Upper lobe of left lung (tissue), 6 donors: ENCODE results near the gene NUP62CL. TPM values are rescaled to one million over a fixed set of nuclear protein-coding genes. Genes with fewer than 3 reads are reported as not detected.
"Not testable (repeated sequence)": the region's sequence is repeated elsewhere in the genome, so short reads cannot be mapped to it uniquely, and the experiment has no call there.

ENCODE experiments used
- ATAC-seq, 2 donors: fragments of 200-7000 bp; cut with Tn5 transposase; one replicate each; pipeline ENCODE4 v1.9.1; 2022; ENCODE audit warnings: mild to moderate bottlenecking in 2 of 2, moderate library complexity in 2 of 2; ENCODE audit not compliant: low FRiP score in 2 of 2
- DNase-seq, 2 donors: peaks; one replicate each; pipeline ENCODE4 v3.0.0-alpha.2; 2019 to 2020
- H3K27ac ChIP-seq, 4 donors: fragments of 200-600 bp; sonication (generic); one replicate each; pipeline ENCODE4 v1.5.1; 2016 to 2019
- H3K27me3 ChIP-seq, 4 donors: fragments of 200-600 bp; sonication (generic); one replicate each; pipeline ENCODE4 v1.5.1; 2017 to 2019
- H3K36me3 ChIP-seq, 4 donors: fragments of 200-600 bp; sonication (generic); one replicate each; pipeline ENCODE4 v1.5.1; 2016 to 2019
- H3K4me1 ChIP-seq, 4 donors: fragments of 200-600 bp; sonication (generic); one replicate each; pipeline ENCODE4 v1.5.1; 2018 to 2019
- H3K4me3 ChIP-seq, 4 donors: fragments of 200-600 bp; sonication (generic); one replicate each; pipeline ENCODE4 v1.5.1; 2017 to 2019; ENCODE audit warnings: mild to moderate bottlenecking in 2 of 4, moderate library complexity in 1 of 4
- H3K9me3 ChIP-seq, 4 donors: fragments of 200-600 bp; sonication (generic); one replicate each; pipeline ENCODE4 v1.5.1; 2018 to 2019
- EP300 ChIP-seq, 4 donors: sonication (generic); formaldehyde crosslinking; IDR thresholded peaks; one replicate each; pipeline ENCODE4 v1.5.1; 2017; ENCODE audit warnings: antibody characterized with exemption in 4 of 4, control low read depth in 2 of 4
- POLR2A ChIP-seq, 4 donors: fragments of 450-650 bp; IDR thresholded peaks; one replicate each; pipeline ENCODE4 v1.5.1; 2016 to 2017; ENCODE audit warnings: antibody characterized with exemption in 4 of 4, mild to moderate bottlenecking in 2 of 4
- POLR2AphosphoS5 ChIP-seq, 2 donors: sonication (generic); formaldehyde crosslinking; IDR thresholded peaks; one replicate each; pipeline ENCODE4 v1.5.1; 2017; ENCODE audit warnings: antibody characterized with exemption in 2 of 2
- WGBS, 2 donors: methylation state at CpG; one replicate each; pipeline ENCODE4 v1.1.5; 2017 to 2018; 5-methylcytosine and 5-hydroxymethylcytosine counted together
- total RNA-seq, 6 donors: library from RNA; depleted of rRNA in 4 of 6; stranded (reverse); fragments of >200 nt in 4 of 6; gene quantifications; one replicate each; pipeline versions ENCODE4 v1.1.0 to v1.2.1, GENCODE V29; 2016 to 2021
- TF ChIP-seq, protein P1 (sequence below), 6 experiments: fragments of 450-650 bp in 4 of 6; fragments of 200-600 bp in 2 of 6; sonication (generic) in 2 of 6; IDR thresholded peaks; one replicate each; pipeline ENCODE4 v1.5.1; 2016 to 2019; ENCODE audit warnings: antibody characterized with exemption in 6 of 6
- donor health status: DM: no; HTN: no; CAD: no; lungs with moderate emphysema.
- donor health status: DM: no; HTN: yes; CAD: no; lungs with severe emphysema.

Gene NUP62CL
- total RNA-seq, 6 donors from 2014 or later, result 1.5 to 22.0 (median 2.6) TPM

DNA sequence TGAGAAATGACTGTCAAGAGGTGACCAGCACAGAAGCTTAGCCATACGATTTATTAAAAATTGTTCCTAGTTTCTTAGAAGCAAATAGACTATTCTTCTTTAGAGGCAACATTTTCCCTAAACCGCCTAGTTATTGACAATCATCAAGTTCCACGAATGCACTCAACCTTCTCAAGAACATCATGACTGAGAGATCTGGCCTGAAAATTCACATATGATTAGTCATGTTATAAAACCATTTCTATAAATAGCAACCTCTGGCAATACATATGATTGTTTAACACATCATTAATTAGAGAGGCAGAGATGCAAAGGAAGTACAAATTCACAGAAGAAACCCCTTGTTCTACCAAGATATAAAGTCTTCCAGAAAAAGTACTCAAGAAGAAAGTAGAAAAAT, 6.7 kb downstream of the NUP62CL start:
- 72 to 80% methylated on average over 3 of the region's 3 CpGs for WGBS, 2 donors
- no peak for DNase-seq
- Histone ChIP-seq H3K9me3 (no peaks in the 10 kb centered on the region), H3K27me3 (no peaks in the 10 kb centered on the region), H3K4me3 (no peak overlapping the region), H3K4me1 (no peaks in the 10 kb centered on the region), H3K36me3 (no peaks in the 10 kb centered on the region), H3K27ac (no peak overlapping the region)
- no peak for ATAC-seq
- TF ChIP-seq, protein P1, sequence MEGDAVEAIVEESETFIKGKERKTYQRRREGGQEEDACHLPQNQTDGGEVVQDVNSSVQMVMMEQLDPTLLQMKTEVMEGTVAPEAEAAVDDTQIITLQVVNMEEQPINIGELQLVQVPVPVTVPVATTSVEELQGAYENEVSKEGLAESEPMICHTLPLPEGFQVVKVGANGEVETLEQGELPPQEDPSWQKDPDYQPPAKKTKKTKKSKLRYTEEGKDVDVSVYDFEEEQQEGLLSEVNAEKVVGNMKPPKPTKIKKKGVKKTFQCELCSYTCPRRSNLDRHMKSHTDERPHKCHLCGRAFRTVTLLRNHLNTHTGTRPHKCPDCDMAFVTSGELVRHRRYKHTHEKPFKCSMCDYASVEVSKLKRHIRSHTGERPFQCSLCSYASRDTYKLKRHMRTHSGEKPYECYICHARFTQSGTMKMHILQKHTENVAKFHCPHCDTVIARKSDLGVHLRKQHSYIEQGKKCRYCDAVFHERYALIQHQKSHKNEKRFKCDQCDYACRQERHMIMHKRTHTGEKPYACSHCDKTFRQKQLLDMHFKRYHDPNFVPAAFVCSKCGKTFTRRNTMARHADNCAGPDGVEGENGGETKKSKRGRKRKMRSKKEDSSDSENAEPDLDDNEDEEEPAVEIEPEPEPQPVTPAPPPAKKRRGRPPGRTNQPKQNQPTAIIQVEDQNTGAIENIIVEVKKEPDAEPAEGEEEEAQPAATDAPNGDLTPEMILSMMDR (IDR thresholded peaks at IDR 0.05), result no peak
- TF ChIP-seq POLR2A (IDR thresholded peaks at IDR 0.05) (no peak), POLR2AphosphoS5 (IDR thresholded peaks at IDR 0.05) (no peak), EP300 (IDR thresholded peaks at IDR 0.05) (no peak)

DNA sequence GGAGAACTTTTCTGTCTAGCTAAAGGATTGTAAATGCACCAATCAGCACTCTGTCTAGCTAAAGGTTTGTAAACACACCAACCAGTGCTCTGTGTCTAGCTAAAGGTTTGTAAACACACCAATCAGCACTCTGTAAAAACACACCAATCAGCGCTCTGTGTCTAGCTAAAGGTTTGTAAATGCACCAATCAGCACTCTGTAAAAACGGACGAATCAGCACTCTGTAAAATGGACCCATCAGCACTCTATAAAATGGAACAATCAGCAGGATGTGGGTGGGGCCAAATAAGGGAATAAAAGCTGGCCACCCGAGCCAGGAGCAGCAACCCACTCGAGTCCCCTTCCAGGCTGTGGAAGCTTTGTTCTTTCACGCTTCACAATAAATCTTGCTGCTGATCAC, 8.2 kb downstream of the NUP62CL start:
- not testable (repeated sequence) for ATAC-seq, H3K36me3 ChIP-seq, DNase-seq, H3K9me3 ChIP-seq, H3K4me1 ChIP-seq, H3K27ac ChIP-seq, H3K4me3 ChIP-seq, H3K27me3 ChIP-seq
- whole genome bisulfite sequencing, 2 donors, result 88 to 89% methylated on average over 6 of the region's 6 CpGs

DNA sequence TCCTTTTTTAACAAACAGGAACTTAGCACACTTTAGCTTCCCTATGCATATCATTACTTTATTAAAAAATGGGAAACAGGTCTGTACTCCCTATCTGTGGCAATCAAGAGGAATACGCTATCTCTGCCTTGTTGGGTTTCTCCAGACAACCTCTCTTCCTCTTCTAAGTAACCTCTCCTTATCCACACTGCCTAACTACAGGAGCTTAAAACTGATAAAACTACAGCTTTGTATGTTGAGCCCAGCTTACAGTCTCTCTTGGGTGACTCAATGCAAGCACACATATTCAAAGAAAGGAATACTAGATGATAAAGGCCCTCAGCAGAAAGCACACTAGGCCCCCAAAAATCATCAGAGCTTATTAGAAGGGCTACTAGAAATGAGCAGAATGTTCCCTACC, 8.9 kb downstream of the NUP62CL start:
- Histone ChIP-seq H3K27me3 (no peaks in the 10 kb centered on the region), H3K9me3 (no peaks in the 10 kb centered on the region), H3K27ac (no peak overlapping the region), H3K4me1 (no peaks in the 10 kb centered on the region), H3K4me3 (no peak overlapping the region), H3K36me3 (no peaks in the 10 kb centered on the region)
- ATAC-seq, result no peak
- no peak for DNase-seq
- TF ChIP-seq POLR2AphosphoS5 (IDR thresholded peaks at IDR 0.05), result no peak
- TF ChIP-seq POLR2A (IDR thresholded peaks at IDR 0.05), result no peak
- TF ChIP-seq, protein P1 (IDR thresholded peaks at IDR 0.05), result no peak
- TF ChIP-seq EP300 (IDR thresholded peaks at IDR 0.05), result no peak
- WGBS, 2 donors, result 85 to 88% methylated on average over 1 of the region's 1 CpG

DNA sequence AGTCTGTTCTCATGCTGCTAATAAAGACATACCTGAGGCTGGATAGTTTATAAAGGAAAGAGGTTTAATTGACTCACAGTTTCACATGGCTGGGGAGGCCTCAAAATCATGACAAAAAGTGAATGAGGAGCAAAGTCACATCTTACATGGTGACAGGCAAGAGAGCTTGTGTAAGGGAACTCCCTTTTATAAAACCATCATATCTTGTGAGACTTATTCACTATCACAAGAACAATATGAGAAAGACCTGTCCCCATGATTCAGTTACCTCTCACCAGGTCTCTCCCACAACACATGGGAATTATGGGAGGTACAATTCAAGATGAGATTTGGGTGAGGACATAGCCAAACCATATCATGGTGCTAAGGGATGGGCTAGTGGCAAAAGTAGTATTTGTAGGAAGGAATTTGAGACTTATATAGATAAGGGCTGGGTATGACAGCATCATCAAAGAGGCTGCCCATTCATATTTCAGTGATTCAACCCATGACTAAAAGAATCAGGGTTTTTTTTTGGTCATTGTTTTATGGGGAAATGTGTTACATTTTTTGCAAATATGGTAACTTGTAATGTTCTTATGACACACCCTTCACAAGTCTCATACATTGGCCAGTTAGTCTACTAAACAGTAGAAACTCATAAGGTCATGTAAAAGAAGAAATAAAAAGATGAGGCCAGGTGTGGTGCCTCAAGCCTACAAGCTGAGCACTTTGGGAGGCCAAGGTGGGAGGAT, 34.7 kb downstream of the NUP62CL start:
- H3K4me1 ChIP-seq, result no peaks in the 10 kb centered on the region
- DNase-seq (no peak), ATAC-seq (no peak)
- no peaks in the 10 kb centered on the region for H3K9me3 ChIP-seq
- H3K27ac ChIP-seq, result no peak overlapping the region
- TF ChIP-seq, protein P1 (IDR thresholded peaks at IDR 0.05), result no peak
- TF ChIP-seq POLR2AphosphoS5 (IDR thresholded peaks at IDR 0.05), result no peak
- no peak overlapping the region for H3K4me3 ChIP-seq
- no peaks in the 10 kb centered on the region for H3K36me3 ChIP-seq
- H3K27me3 ChIP-seq, result no peaks in the 10 kb centered on the region

DNA sequence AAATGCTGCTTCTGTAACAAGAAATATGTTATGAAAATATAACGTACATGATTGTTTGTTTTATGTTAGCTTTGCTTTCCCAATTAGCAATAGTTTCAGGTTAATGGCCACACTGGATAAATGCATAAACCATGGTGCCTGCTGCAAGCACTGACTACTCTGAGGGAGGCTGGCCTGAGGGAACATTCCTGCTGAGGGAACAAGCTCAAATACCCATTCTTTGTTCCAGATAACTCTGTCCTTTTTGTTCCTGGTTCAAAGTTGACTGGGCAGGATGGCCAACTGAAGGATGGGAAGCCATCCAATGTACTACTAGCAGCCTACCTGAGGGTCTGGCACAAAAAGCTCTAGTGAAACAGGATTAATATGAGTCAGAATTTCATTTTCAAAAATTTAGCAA, 37.5 kb downstream of the NUP62CL start:
- H3K4me3 ChIP-seq, result no peak overlapping the region
- H3K27me3 ChIP-seq, result no peaks in the 10 kb centered on the region
- no peak overlapping the region for H3K27ac ChIP-seq
- no peaks in the 10 kb centered on the region for H3K4me1 ChIP-seq
- H3K36me3 ChIP-seq, result no peaks in the 10 kb centered on the region
- DNase-seq, result no peak
- no peak for TF ChIP-seq POLR2A (IDR thresholded peaks at IDR 0.05)
- TF ChIP-seq POLR2AphosphoS5 (IDR thresholded peaks at IDR 0.05), result no peak
- TF ChIP-seq, protein P1 (IDR thresholded peaks at IDR 0.05), result no peak
- no peak for TF ChIP-seq EP300 (IDR thresholded peaks at IDR 0.05)
- ATAC-seq, result no peak
- 70 to 88% methylated on average over 1 of the region's 1 CpG for WGBS, 2 donors
- no peaks in the 10 kb centered on the region for H3K9me3 ChIP-seq
